Measurements from ENCODE around the gene ROR1. TPM values are rescaled to one million over a fixed set of nuclear protein-coding genes. Genes with fewer than 3 reads are reported as not detected.

Gene ROR1
- polyA plus RNA-seq, 3 donors from 2014 or later = 1.1 to 3.3 (median 1.2) TPM

DNA sequence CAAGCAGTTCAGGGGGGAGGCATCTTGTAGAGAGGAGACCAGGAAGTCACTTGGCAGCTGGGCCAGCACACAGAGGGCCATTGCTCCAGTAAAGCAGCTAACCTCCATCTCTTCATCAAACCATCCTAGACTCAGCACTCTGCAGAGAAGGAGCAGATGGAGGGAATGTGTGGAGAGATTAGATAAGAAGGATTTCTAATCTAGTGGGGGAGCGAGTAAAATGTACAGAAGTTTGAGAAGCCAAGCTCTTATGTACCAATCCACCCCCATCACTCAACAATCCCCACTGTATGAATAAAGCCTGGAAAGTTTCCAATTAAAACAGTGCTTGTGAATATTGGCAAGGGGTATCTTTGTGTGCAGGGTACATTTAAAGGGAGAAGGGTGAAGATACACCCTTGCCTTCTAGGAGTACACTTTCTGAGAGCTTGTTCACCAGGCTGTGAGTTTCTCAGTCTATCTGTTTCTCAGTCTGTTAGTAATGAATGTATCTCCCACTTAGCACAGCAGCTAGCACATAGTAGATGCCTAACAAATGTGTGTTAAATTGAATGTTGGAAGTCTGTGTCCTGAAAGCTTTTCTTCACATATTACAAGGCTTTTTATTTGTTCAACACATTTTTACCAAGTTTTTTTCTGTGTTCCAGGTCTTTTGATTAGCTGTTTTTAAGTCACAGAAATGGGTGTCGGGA is 286.9 kb downstream of the ROR1 start:
- Mint-ChIP-seq H3K9me3 (peaks cover 0 to 6% (median 0%) of the 10 kb centered on the region in 6 donors), H3K36me3 (no peaks in the 10 kb centered on the region), H3K4me1 (peaks cover 20 to 38% of the 10 kb centered on the region in 2 donors), H3K27ac (no peak overlapping the region), H3K4me3 (no peak overlapping the region), H3K27me3 (ENCODE audit: low read depth in 3 of 3) (peaks cover 1 to 9% (median 2%) of the 10 kb centered on the region in 3 donors)
- DNase-seq = no peak

DNA sequence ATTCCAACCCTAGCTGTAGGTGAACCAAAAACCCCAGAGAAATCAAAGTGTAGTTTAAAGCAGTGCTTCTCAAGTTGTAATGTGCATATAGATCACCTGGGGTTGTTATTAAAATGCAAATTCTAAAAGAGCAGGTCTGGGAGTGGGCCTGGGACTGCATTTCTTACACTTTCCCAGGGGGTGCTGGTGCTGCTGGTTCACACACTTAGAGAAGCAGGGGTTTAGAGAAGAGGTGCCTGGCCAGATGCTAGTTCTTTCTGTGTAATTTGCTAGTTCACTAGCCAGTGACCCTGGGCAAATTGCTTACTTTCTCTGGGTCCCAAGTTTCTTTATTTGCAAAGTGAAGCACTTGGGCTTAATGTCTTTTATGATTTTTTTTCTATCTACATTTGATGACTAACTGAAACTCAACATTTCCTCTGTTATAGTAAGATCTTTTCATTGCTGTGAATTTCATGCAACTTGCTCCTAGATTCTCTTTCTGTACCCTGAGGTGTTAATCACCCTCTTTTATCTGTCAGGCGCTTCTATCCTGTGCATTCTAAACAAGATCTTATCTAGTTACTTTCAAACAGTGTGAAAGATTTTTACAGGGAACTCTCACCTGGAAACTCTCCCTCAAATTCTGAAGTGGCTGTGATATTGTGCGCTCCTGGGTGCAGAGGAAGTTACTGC is 287.8 kb downstream of the ROR1 start:
- no peak for DNase-seq
- Mint-ChIP-seq H3K27ac (no peak overlapping the region), H3K4me3 (peak overlapping the region in 1 of 5 donors; percentile 4), H3K36me3 (no peaks in the 10 kb centered on the region), H3K4me1 (peaks cover 20 to 38% of the 10 kb centered on the region in 2 donors), H3K9me3 (peaks cover 0 to 6% (median 0%) of the 10 kb centered on the region in 6 donors), H3K27me3 (ENCODE audit: low read depth in 3 of 3) (peaks cover 1 to 9% (median 2%) of the 10 kb centered on the region in 3 donors)

DNA sequence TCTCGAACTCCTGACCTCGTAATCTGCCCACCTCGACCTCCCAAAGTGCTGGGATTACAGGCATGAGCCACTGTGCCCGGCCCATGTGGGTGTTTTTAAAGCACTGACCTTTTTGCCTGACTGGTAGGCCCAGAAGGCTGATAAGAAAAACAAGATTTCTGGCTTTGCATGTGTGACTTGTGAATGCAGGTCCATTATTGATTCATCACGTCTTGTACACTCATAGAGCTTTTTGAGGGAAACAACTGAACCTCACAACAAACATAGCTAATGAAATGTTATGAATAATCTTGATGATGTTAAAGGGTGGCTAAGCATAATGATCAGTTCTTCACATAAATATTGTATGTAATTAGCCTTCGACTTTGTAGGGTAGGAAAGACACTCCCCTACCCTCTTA is 288.7 kb downstream of the ROR1 start:
- DNase-seq = no peak
- Mint-ChIP-seq H3K27ac (no peak overlapping the region), H3K36me3 (no peaks in the 10 kb centered on the region), H3K27me3 (ENCODE audit: low read depth in 3 of 3) (peaks cover 1 to 9% (median 2%) of the 10 kb centered on the region in 3 donors), H3K4me3 (peak overlapping the region in 1 of 5 donors; percentile 2), H3K9me3 (peaks cover 0 to 6% (median 0%) of the 10 kb centered on the region in 6 donors), H3K4me1 (peaks cover 20 to 38% of the 10 kb centered on the region in 2 donors)

DNA sequence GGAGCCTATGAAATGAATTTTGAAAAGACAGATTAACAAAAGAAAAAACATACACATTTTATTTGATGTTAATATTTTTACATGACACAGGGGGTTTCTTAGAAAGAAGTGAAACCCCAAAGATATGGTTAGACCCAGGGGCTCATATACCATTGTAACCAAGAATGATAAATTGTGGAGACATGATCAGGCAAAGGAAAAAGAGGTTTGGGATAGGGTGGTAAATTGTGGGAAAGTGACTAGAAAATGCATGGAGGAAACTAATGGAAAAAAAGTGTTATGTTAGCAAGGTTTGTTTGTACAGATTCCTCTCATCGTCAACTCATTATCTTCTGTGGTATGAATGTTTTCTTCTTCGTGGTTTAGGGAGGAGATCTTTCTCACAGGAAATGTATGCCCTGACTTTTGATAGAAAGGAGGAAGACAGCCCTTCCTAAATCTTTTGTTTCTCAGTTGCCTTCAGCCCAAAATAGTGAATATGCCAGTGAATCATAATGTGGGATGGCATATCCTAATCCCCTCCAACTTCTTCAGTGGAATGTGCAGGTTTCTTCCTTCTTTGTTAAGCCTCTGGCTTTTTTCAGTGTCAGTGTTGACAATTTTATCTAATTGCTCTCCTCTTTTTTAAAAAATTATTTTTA is 289.2 kb downstream of the ROR1 start:
- Mint-ChIP-seq H3K9me3 (peaks cover 0 to 6% (median 0%) of the 10 kb centered on the region in 6 donors), H3K36me3 (no peaks in the 10 kb centered on the region), H3K27ac (peak overlapping the region in 2 of 6 donors; percentile 1 to 60), H3K4me1 (peaks cover 20 to 38% of the 10 kb centered on the region in 2 donors), H3K27me3 (ENCODE audit: low read depth in 3 of 3) (peaks cover 2 to 9% (median 2%) of the 10 kb centered on the region in 3 donors), H3K4me3 (peak overlapping the region in 3 of 5 donors; percentile 2 to 58 (median 5))
- DNase-seq = no peak

DNA sequence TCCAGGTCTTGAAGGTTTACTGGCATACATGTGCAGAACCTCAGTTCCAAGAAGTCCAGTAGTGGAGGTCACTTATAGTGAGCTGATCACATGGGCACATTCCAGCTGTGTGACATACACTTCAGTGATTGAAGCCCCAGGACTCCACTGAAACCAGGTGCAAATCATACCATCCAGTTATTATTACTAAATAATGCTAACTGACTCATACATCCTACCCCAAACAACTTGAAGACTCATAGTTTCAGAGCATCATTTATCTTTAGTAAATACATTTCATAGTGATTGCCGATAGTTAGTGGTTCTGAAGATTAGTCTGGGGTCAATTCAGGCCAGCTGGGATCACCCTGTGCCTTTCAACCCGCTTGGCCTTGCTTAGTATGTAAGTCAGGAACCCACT is 291.8 kb downstream of the ROR1 start:
- DNase-seq = no peak
- no peak overlapping the region for H3K27ac Mint-ChIP-seq
- H3K9me3 Mint-ChIP-seq = peaks cover 0 to 2% (median 0%) of the 10 kb centered on the region in 6 donors
- peaks cover 20 to 38% of the 10 kb centered on the region in 2 donors for H3K4me1 Mint-ChIP-seq
- H3K36me3 Mint-ChIP-seq = no peaks in the 10 kb centered on the region
- no peak overlapping the region for H3K4me3 Mint-ChIP-seq
- peaks cover 0 to 7% (median 2%) of the 10 kb centered on the region in 3 donors for H3K27me3 Mint-ChIP-seq (ENCODE audit: low read depth in 3 of 3)

DNA sequence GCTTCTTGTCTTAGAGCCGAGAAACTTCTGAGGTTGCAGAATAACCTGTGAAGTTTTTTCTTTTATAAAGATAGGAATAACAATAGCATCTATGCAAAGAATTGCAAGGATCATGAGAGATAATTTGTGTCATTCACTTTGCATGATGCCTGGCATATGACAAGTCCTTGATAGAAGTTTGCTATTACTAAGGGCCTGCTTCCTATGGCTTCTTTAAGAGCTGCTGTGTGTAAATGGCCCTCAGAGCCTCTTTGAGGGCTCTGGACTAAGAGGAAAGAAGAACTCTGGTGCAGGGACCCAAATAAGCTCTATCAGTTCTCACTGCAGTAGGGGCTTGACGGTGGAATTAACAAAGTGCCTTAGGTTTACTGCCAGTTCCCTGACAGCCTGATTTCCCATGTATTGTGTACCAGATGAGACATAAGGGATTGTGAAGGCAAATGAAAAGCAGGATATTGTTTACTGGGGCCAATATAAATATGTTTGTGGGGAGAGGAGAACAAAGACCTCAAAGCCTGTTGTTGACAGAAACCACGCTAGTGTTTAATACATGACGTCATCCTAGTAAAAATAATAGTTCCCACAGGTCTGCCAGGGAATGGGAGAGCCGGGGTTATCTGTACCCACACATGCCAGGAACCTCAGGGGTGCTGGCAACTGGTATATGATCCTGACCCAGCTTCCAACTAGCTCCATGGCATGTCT is 298.4 kb downstream of the ROR1 start:
- Mint-ChIP-seq H3K4me1 (peaks cover 12 to 27% of the 10 kb centered on the region in 2 donors), H3K36me3 (no peaks in the 10 kb centered on the region), H3K27ac (no peak overlapping the region), H3K27me3 (ENCODE audit: low read depth in 3 of 3) (peaks cover 0 to 2% (median 0%) of the 10 kb centered on the region in 3 donors), H3K9me3 (peaks cover 0 to 4% (median 0%) of the 10 kb centered on the region in 6 donors), H3K4me3 (no peak overlapping the region)
- no peak for DNase-seq

DNA sequence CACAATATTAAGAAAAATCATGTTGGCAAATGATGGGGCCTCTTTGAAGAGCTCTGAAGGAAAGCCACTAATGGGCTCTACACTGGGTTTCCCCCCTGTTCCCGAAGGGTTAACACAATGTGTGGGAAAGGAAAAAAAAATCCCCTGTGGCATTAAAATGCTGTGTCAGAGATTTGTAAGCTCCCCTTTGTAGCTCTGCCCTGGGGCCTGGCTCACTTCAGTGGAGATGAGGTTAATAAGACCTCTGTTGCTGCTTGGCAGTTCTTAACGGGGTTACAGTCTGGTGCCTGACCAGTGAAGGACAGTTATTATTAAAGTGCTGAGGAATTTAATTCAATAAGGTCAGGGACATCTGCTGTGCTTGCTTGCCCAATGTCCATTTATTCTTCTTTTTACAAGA is 299.9 kb downstream of the ROR1 start:
- DNase-seq = no peak
- H3K4me3 Mint-ChIP-seq = no peak overlapping the region
- peaks cover 12 to 27% of the 10 kb centered on the region in 2 donors for H3K4me1 Mint-ChIP-seq
- H3K27ac Mint-ChIP-seq = no peak overlapping the region
- peaks cover 0 to 4% (median 0%) of the 10 kb centered on the region in 6 donors for H3K9me3 Mint-ChIP-seq
- H3K36me3 Mint-ChIP-seq = no peaks in the 10 kb centered on the region
- no peaks in the 10 kb centered on the region for H3K27me3 Mint-ChIP-seq (ENCODE audit: low read depth in 3 of 3)

DNA sequence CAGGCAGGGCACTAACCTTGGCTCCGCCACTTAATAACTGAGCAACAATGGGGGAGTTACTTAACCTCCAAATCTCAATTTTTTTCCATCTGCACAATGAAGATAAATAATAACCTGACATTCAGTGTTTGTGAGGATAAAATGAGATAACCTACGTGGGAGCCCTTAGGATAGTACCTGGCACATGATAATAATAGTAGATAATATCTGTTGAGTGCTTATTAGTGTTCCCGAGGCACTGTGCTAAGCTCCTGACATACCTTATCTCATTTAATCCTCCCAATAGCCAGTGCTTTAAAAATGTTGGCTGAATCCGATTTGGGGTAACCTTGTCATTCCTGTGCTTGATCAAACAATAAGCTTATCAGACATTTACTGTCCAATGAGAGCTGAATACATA is 300.9 kb downstream of the ROR1 start:
- Mint-ChIP-seq H3K4me1 (peaks cover 12 to 27% of the 10 kb centered on the region in 2 donors), H3K9me3 (peaks cover 0 to 4% (median 0%) of the 10 kb centered on the region in 6 donors), H3K27ac (no peak overlapping the region), H3K4me3 (no peak overlapping the region), H3K36me3 (no peaks in the 10 kb centered on the region), H3K27me3 (ENCODE audit: low read depth in 3 of 3) (no peaks in the 10 kb centered on the region)
- no peak for DNase-seq

DNA sequence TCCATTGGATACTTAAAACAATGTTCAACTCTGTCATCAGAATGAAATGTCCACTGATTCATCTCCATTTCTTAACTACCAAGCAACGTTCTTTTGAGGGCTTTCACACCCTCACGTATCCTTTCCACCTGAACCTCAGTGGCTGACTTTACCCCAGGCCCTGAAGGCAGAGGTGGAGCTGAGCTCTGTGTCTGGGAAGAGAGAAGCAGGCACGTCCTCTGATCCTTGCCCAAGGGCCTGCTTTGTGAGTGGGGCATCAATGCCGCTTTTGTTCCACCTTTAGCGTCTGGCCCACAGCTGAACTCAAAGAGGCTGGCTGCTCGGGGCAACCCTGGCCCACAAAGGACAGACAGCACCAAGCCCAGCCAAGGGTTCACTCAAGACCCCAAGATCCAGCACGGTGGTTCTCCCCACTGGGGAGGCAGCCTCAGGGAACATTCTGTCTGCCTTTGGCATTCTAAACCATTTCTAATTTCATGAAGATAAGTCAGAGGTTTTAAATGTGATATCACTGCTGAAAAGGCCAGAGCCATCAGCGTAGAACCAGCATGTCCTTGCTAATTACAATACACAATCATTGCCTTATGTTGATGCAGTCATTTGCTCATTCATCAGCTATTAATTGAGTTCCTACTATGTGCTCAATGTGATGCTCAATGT is 303.6 kb downstream of the ROR1 start:
- no peak overlapping the region for H3K4me3 Mint-ChIP-seq

DNA sequence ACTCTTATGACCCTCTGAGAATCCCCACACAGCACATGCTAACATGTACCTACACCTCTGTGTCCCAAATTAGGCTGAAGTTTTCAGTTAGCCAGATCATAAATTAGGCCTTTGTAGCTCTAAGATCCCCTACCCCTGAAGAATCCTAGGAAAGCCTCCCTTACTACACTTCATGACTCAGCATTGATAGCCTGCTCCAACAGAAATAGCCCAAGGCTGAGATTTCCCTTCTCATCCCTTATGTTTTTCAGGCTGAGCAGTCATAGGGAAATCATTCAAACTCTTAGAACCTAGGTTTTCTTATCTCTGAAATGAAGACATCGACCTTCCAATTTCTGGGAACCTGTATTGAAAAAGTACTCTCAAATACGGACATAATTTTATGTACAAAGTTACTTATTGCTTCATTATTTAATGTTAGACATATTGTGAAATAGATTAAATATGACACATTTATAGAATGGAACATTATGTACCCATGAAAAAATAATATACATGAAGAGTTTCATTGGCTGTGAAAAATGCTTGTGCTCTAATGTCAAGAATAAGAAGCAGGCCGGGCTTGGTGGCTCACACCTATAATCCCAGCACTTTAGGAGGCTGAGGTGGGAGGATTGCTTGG is 307.2 kb downstream of the ROR1 start:
- H3K27ac Mint-ChIP-seq = no peak overlapping the region
- peaks cover 1 to 5% of the 10 kb centered on the region in 2 donors for H3K4me1 Mint-ChIP-seq
- no peak overlapping the region for H3K4me3 Mint-ChIP-seq
- H3K36me3 Mint-ChIP-seq = no peaks in the 10 kb centered on the region
- DNase-seq = no peak
- H3K27me3 Mint-ChIP-seq (ENCODE audit: low read depth in 3 of 3) = no peaks in the 10 kb centered on the region
- H3K9me3 Mint-ChIP-seq = no peaks in the 10 kb centered on the region

More for the DNA sequence above, 303.6 kb downstream of the ROR1 start:
- no peaks in the 10 kb centered on the region for H3K9me3 Mint-ChIP-seq
- peaks cover 12 to 27% of the 10 kb centered on the region in 2 donors for H3K4me1 Mint-ChIP-seq
- no peak overlapping the region for H3K27ac Mint-ChIP-seq
- no peaks in the 10 kb centered on the region for H3K27me3 Mint-ChIP-seq (ENCODE audit: low read depth in 3 of 3)
- no peak for DNase-seq
- no peaks in the 10 kb centered on the region for H3K36me3 Mint-ChIP-seq

DNA sequence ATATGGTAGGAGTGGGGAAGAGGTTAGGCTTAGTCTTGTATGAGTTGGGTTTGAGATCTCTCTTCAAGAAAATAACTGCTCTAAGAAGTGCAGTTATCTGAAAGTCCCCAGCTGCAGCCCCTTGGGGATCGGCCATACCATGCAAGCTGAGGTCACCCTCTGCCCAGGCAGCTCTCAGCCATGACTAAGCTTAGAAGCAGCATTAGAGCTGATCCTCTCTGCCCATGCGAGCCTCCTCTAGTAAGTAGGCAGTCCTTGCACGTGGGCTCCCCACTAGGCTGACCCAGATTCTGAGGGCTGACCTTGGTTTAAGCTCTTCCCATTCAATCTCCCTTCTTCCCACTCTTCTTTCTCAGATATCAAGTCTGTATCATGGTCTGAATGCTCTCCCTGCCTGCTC is 308.6 kb downstream of the ROR1 start:
- H3K4me3 Mint-ChIP-seq = no peak overlapping the region
- no peaks in the 10 kb centered on the region for H3K9me3 Mint-ChIP-seq
- no peaks in the 10 kb centered on the region for H3K36me3 Mint-ChIP-seq
- no peaks in the 10 kb centered on the region for H3K27me3 Mint-ChIP-seq (ENCODE audit: low read depth in 3 of 3)
- H3K27ac Mint-ChIP-seq = no peak overlapping the region
- no peak for DNase-seq
- H3K4me1 Mint-ChIP-seq = no peaks in the 10 kb centered on the region

DNA sequence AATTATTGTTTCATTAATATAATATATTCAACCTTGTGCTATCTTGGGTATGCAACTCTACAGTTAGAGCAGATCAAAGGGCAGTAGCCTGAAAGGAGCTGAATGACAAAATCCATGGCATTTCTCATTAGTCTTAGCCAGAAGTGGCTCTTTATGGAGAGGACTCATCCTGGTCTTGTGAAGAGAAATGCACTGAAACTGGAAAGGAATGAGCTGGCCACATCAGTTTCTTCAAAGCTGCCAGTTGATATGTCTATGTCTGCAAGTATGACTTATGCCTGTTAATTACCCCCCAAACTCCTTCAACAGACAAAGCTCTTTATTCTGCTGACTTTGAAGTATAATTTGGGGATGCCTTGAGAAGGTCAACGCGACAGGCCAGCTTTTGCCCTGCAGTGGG is 310.6 kb downstream of the ROR1 start:
- H3K4me3 Mint-ChIP-seq = no peak overlapping the region
- no peak for DNase-seq
- no peaks in the 10 kb centered on the region for H3K36me3 Mint-ChIP-seq
- no peaks in the 10 kb centered on the region for H3K9me3 Mint-ChIP-seq
- peaks cover 0 to 7% of the 10 kb centered on the region in 2 donors for H3K4me1 Mint-ChIP-seq
- H3K27me3 Mint-ChIP-seq (ENCODE audit: low read depth in 3 of 3) = peaks cover 0 to 4% (median 2%) of the 10 kb centered on the region in 3 donors
- no peak overlapping the region for H3K27ac Mint-ChIP-seq

DNA sequence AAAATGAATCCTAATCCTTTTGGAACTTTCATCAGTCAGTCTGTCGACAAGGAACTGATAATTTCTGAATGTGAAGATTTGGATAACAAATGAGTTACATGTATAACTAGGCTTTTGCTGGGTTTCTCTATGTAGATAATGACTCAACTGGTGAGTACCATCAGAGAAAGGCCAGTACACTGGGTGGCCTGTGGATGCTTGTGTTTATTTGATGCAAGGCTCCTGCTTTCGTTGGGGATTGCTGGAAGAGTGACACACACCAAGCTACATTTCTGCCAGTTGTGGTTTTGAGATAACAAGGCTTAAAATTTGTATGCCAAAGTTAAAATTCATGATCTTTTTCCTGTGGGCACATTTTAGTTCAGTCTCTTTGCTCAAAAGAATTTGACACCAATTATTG is 314.0 kb downstream of the ROR1 start:
- Mint-ChIP-seq H3K27me3 (ENCODE audit: low read depth in 3 of 3) (peaks cover 2 to 4% (median 2%) of the 10 kb centered on the region in 3 donors), H3K9me3 (no peaks in the 10 kb centered on the region), H3K4me1 (peaks cover 0 to 7% of the 10 kb centered on the region in 2 donors), H3K4me3 (no peak overlapping the region), H3K27ac (no peak overlapping the region), H3K36me3 (no peaks in the 10 kb centered on the region)
- no peak for DNase-seq
